Mucosa of descending colon (tissue), 3 donors: ENCODE measurements around the gene CST11. TPM values are rescaled to one million over a fixed set of nuclear protein-coding genes. Genes with fewer than 3 reads are reported as not detected.

Experiments used
- ATAC-seq: fragments of 200-7000 bp; cut with Tn5 transposase; one replicate; pipeline ENCODE4 v1.9.1; 2020; ENCODE audit warnings: mild to moderate bottlenecking, moderate library complexity
- DNase-seq, 3 donors: peaks; one replicate each; pipeline ENCODE4 v3.0.0-alpha.2; 2020
- H3K36me3 ChIP-seq: fragments of 200-600 bp; one replicate; pipeline ENCODE4 v1.8.0; 2021; ENCODE audit warnings: low read depth, mild to moderate bottlenecking
- H3K4me1 ChIP-seq: fragments of 200-600 bp; one replicate; pipeline ENCODE4 v1.8.0; 2021; ENCODE audit warnings: low read depth, mild to moderate bottlenecking
- H3K4me3 ChIP-seq: fragments of 200-600 bp; one replicate; pipeline ENCODE4 v1.8.0; 2021; ENCODE audit warnings: mild to moderate bottlenecking
- H3K9me3 ChIP-seq: fragments of 200-600 bp; one replicate; pipeline ENCODE4 v1.8.0; 2021; ENCODE audit warnings: mild to moderate bottlenecking
- intact Hi-C, 2 donors: fragments of 100-400 bp; cut with DNase I in 1 of 2; cut with micrococcal nuclease in 1 of 2; formaldehyde crosslinking; loops; one replicate each; pipeline versions ENCODE4 v1.11.0 to v1.11.1; 2022; cut with DNase I, micrococcal nuclease
- total RNA-seq, 3 donors: library from RNA; stranded (reverse); fragmentation: NEBNext Ultra II Directional in 2 of 3; extraction: Animal tissue kit (Norgen Biotek cat#: 25700) in 2 of 3; gene quantifications; one replicate each; pipeline versions ENCODE4 v1.2.1 to v1.2.4, GENCODE V29; 2021 to 2023
- TF ChIP-seq, protein P1 (sequence below): fragments of 200-600 bp; IDR thresholded peaks from one replicate; pipeline ENCODE4 v1.8.0; 2022; ENCODE audit warnings: antibody characterized with exemption, mild to moderate bottlenecking
- donor health status: DM: no; HTN: no; CAD: no; lungs with moderate emphysema.
- donor health status: DM: no; HTN: no; CAD: no.
- donor health status: DM: no; HTN: yes; CAD: no.

The CST11 gene
- total RNA-seq, 3 donors from 2014 or later = not detected

DNA sequence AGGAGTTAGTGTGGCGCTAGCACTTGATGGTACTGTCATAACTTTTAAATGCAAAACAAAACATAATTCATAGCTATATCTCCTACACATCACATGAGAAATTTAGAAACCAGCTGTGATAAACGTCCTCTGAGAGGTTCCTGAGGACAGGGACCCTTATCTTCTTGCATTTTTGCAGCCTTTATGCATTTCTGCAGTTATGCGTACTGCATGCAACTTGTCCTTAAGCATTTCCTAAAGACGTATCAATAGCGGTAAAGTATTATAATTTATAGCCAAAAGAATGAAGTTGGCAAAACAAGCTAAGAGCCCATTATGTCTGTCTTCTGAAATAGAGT lies 33.0 kb downstream of the CST11 start:
- no peaks in the 10 kb centered on the region for H3K4me1 ChIP-seq
- intact Hi-C loops = no loop called here
- H3K4me3 ChIP-seq = no peak overlapping the region
- TF ChIP-seq, protein P1, sequence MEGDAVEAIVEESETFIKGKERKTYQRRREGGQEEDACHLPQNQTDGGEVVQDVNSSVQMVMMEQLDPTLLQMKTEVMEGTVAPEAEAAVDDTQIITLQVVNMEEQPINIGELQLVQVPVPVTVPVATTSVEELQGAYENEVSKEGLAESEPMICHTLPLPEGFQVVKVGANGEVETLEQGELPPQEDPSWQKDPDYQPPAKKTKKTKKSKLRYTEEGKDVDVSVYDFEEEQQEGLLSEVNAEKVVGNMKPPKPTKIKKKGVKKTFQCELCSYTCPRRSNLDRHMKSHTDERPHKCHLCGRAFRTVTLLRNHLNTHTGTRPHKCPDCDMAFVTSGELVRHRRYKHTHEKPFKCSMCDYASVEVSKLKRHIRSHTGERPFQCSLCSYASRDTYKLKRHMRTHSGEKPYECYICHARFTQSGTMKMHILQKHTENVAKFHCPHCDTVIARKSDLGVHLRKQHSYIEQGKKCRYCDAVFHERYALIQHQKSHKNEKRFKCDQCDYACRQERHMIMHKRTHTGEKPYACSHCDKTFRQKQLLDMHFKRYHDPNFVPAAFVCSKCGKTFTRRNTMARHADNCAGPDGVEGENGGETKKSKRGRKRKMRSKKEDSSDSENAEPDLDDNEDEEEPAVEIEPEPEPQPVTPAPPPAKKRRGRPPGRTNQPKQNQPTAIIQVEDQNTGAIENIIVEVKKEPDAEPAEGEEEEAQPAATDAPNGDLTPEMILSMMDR = no peak
- no peak for DNase-seq
- H3K36me3 ChIP-seq = no peaks in the 10 kb centered on the region
- no peaks in the 10 kb centered on the region for H3K9me3 ChIP-seq
- no peak for ATAC-seq

GRCh38 chr20:23417861-23418260 lies 34.8 kb downstream of the CST11 start:
- TF ChIP-seq, protein P1 = no peak
- no peaks in the 10 kb centered on the region for H3K9me3 ChIP-seq
- ATAC-seq (no peak), DNase-seq (no peak)
- H3K36me3 ChIP-seq = no peaks in the 10 kb centered on the region
- no peaks in the 10 kb centered on the region for H3K4me1 ChIP-seq
- intact Hi-C loops = no loop called here
- H3K4me3 ChIP-seq = no peak overlapping the region

GRCh38 chr20:23415959-23416583 lies 36.6 kb downstream of the CST11 start:
- intact Hi-C loops = no loop called here
- no peaks in the 10 kb centered on the region for H3K36me3 ChIP-seq
- DNase-seq = no peak
- TF ChIP-seq, protein P1 = no peak
- no peak overlapping the region for H3K4me3 ChIP-seq
- no peaks in the 10 kb centered on the region for H3K9me3 ChIP-seq
- no peaks in the 10 kb centered on the region for H3K4me1 ChIP-seq
- no peak for ATAC-seq

DNA sequence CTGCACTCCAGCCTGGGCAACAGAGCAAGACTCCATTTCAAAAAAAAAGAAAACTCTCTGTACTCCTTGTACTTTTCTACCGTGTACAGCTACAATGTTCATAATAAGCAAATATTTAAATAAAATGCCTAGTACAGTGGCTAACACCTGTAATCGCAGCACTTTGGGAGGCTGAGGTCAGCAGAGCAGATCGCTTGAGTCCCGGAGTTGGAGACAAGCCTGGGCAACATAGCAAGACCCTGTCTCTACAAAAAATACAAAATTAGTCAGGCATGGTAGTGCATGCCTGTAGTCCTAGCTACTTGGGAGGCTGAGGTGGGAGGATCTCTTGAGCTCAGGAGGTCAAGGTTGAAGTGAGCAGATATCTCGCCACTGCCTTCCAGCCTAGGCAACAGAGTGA lies 37.1 kb downstream of the CST11 start:
- H3K9me3 ChIP-seq = no peaks in the 10 kb centered on the region
- TF ChIP-seq, protein P1 = no peak
- intact Hi-C loops = no loop called here

GRCh38 chr20:23414526-23415188 lies 38.0 kb downstream of the CST11 start:
- H3K36me3 ChIP-seq = no peaks in the 10 kb centered on the region
- TF ChIP-seq, protein P1 = no peak
- H3K4me3 ChIP-seq = no peak overlapping the region
- H3K9me3 ChIP-seq = no peaks in the 10 kb centered on the region
- no peaks in the 10 kb centered on the region for H3K4me1 ChIP-seq
- DNase-seq (no peak), ATAC-seq (no peak)
- intact Hi-C loops = no loop called here

More for the DNA sequence above, 37.1 kb downstream of the CST11 start:
- Histone ChIP-seq H3K36me3 (no peaks in the 10 kb centered on the region), H3K4me3 (no peak overlapping the region), H3K4me1 (no peaks in the 10 kb centered on the region)
- ATAC-seq (no peak), DNase-seq (no peak)
